ENCODE data around the gene EPHA6.

Gene EPHA6

DNA sequence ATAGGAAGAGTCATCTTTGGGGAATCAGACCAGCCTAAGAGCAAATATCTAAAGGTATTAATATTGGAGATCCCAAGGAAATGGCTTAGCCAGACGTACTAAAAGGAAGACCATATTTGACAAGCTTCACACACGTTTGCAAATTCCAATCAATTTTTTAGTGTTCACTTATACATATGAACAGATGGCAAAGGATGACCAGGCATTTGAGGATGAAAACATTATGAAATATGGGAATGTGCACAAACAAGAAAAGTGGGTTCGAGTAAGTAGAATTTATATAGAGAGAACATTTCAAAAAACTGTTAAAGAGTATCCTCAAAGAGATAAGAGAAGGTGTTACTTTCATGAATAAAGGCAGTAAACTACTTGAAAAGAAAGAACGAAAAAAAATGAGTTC, 981.6 kb downstream of the EPHA6 start:
- no peak for DNase-seq (ENCODE audit: low read depth)
- TF ChIP-seq, protein P1, sequence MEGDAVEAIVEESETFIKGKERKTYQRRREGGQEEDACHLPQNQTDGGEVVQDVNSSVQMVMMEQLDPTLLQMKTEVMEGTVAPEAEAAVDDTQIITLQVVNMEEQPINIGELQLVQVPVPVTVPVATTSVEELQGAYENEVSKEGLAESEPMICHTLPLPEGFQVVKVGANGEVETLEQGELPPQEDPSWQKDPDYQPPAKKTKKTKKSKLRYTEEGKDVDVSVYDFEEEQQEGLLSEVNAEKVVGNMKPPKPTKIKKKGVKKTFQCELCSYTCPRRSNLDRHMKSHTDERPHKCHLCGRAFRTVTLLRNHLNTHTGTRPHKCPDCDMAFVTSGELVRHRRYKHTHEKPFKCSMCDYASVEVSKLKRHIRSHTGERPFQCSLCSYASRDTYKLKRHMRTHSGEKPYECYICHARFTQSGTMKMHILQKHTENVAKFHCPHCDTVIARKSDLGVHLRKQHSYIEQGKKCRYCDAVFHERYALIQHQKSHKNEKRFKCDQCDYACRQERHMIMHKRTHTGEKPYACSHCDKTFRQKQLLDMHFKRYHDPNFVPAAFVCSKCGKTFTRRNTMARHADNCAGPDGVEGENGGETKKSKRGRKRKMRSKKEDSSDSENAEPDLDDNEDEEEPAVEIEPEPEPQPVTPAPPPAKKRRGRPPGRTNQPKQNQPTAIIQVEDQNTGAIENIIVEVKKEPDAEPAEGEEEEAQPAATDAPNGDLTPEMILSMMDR (IDR thresholded peaks at IDR 0.05; ENCODE audit: low read length, missing control alignments): no peak
- no peak overlapping the region for H3K4me3 ChIP-seq (replicated peaks; ENCODE audit: low read depth, low read length)

All from fibroblast of pulmonary artery (primary cell).